ENCODE results near the gene JAG2. TPM values are rescaled to one million over a fixed set of nuclear protein-coding genes. Genes with fewer than 3 reads are reported as not detected.

Gene JAG2
- total and polyA plus RNA-seq, 2 experiments from 2014 or later = 1.5 TPM; not detected in 1

DNA sequence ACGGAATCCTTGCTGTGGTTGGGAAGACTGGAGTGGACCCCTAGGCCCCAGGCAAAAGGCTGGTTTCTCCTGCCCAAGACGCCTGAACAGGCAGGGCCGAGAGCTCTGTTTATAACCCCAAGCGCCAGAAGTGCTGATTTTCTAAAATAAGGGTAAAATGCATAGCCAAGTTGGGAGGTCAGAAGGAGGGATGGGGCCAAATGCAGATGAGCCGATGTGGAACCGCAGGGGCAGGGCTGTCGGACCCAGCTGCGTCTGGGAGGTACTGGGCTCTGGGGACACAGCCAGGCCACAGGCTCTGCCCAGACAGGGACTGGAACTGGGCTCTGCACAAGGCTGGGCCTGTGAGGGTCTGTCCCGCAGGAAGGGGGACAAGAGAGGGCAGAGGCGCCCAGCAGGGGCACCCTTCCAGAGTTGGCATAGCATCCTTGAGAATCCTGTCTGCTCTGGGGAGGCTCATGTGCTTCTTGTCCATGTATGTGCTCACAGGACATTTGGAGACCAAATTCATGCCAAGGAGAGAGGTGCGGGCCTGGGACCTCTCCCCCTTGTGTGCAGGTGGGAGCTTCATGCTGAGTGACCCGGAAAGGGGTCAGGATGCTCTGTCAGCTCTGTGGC, 49.1 kb downstream of the JAG2 start:
- H3K9ac ChIP-seq = no peak overlapping the region
- no peaks in the 10 kb centered on the region for H3K9me3 ChIP-seq (ENCODE audit: low read depth)
- no peaks in the 10 kb centered on the region for H3K9me2 ChIP-seq (ENCODE audit: insufficient read depth)
- no peak overlapping the region for H3K4me3 ChIP-seq
- TF ChIP-seq EZH2phosphoT487 (IDR thresholded peaks at IDR 0.05; ENCODE audit: insufficient read depth, low read depth) (no peak), EZH2 (IDR thresholded peaks at IDR 0.05; ENCODE audit: insufficient read depth, poor library complexity, severe bottlenecking) (no peak)
- no peak overlapping the region for H3K4me2 ChIP-seq (ENCODE audit: unreplicated experiment)
- no peak overlapping the region for H3K27ac ChIP-seq
- H3K27me3 ChIP-seq (replicated peaks; ENCODE audit: insufficient read depth) = peaks cover 41% of the 10 kb centered on the region
- H4K20me1 ChIP-seq (ENCODE audit: insufficient read depth) = no peaks in the 10 kb centered on the region
- H3F3A ChIP-seq (ENCODE audit: insufficient read depth) = no peaks in the 10 kb centered on the region
- no peak overlapping the region for H2AFZ ChIP-seq
- 44 to 52% methylated on average over 12 of the region's 12 CpGs for WGBS, 2 experiments (ENCODE audit: low coverage in 1 of 2, low lambda C conversion rate in 2 of 2, missing lambda C conversion rate in 2 of 2)
- in situ Hi-C loops (cut with MboI) = no loop called here
- no peaks in the 10 kb centered on the region for H3K36me3 ChIP-seq (ENCODE audit: low read depth)
- H3K79me2 ChIP-seq (ENCODE audit: insufficient read depth) = no peaks in the 10 kb centered on the region
- H3K4me1 ChIP-seq (ENCODE audit: insufficient read depth) = no peaks in the 10 kb centered on the region
- DNase-seq = no peak

DNA sequence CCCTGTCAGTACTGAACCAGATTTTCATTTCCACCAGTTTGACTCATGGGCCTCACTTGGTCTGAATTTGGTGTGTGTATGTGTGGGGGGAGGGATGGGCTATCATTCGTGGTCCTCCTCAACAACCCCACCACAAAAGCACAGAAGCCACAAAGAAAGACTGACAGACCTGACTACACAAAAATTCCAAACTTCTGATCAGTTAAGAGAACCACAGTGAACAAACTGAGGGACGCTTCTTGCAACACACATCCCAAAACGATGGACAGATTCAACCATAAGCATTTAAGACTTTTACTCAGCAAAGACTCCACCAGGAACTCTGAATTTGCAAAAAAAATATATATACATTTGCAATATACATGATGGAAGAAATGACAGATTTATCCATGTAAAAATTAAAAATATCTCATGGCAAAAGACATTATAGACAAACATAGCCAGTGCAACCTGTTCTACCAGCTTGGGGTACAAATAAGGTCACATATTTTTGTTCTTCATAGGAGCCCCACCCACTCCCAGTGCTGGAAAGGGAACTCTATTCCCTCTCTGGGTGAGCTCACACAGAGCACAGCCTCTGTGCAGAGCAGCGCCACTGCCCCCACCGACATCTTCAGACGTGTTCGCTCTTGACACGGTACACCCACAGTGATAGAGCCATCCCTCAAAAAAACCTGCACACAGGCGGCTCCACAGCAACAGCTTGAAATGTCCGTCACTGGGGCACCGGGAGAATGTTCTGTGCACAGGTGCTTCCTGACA, 49.7 kb downstream of the JAG2 start:
- Histone ChIP-seq H3K4me1 (ENCODE audit: insufficient read depth) (no peaks in the 10 kb centered on the region), H3K79me2 (ENCODE audit: insufficient read depth) (no peaks in the 10 kb centered on the region), H4K20me1 (ENCODE audit: insufficient read depth) (no peaks in the 10 kb centered on the region), H3K4me2 (ENCODE audit: unreplicated experiment) (no peak overlapping the region), H2AFZ (no peak overlapping the region), H3K27ac (no peak overlapping the region), H3K4me3 (no peak overlapping the region), H3K36me3 (ENCODE audit: low read depth) (no peaks in the 10 kb centered on the region), H3K27me3 (replicated peaks; ENCODE audit: insufficient read depth) (peaks cover 34% of the 10 kb centered on the region), H3K9me2 (ENCODE audit: insufficient read depth) (no peaks in the 10 kb centered on the region), H3K9ac (no peak overlapping the region), H3F3A (ENCODE audit: insufficient read depth) (no peaks in the 10 kb centered on the region), H3K9me3 (ENCODE audit: low read depth) (no peaks in the 10 kb centered on the region)
- DNase-seq = no peak
- WGBS, 2 experiments (ENCODE audit: low coverage in 1 of 2, low lambda C conversion rate in 2 of 2, missing lambda C conversion rate in 2 of 2) = 48 to 49% methylated on average over 11 of the region's 11 CpGs
- in situ Hi-C loops (cut with MboI) = no loop called here
- TF ChIP-seq EZH2phosphoT487 (IDR thresholded peaks at IDR 0.05; ENCODE audit: insufficient read depth, low read depth) (no peak), EZH2 (IDR thresholded peaks at IDR 0.05; ENCODE audit: insufficient read depth, poor library complexity, severe bottlenecking) (no peak)

DNA sequence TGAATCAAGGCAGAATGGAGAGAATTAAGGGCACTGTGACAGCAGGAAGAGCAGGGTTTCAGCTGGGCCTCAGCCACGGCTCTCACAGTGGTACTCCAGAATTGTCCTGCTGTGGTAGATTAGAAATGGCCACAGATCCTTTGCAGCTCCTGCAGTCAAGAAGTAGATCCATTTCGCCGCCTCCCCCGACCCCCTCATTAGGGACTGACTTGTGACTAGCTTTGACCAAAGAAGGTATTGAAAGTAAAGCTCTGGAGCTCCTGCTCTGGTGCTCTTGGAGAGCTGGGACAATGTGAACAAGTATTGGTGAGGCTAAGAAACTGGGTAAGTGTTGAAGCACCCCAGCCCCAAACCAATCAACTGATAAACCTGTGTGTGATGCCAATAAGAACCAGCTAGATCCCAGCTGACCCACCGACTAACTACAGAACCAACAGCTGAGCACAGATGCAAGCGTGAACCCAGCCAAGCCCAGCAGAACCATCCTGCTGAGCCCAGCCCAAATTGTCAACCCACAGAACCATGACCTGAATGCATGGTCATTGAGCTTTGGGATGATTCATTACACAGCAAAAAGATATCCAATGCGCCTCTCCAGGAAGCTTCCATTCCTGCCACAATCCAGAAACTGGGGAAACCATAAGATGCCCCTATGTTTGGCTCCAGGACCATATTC, 50.7 kb downstream of the JAG2 start:
- Histone ChIP-seq H3K4me3 (no peak overlapping the region), H2AFZ (no peak overlapping the region), H3K79me2 (ENCODE audit: insufficient read depth) (no peaks in the 10 kb centered on the region), H3K36me3 (ENCODE audit: low read depth) (no peaks in the 10 kb centered on the region), H3K9me2 (ENCODE audit: insufficient read depth) (no peaks in the 10 kb centered on the region), H3K27ac (no peak overlapping the region), H4K20me1 (ENCODE audit: insufficient read depth) (no peaks in the 10 kb centered on the region), H3K4me1 (ENCODE audit: insufficient read depth) (no peaks in the 10 kb centered on the region), H3K9me3 (ENCODE audit: low read depth) (no peaks in the 10 kb centered on the region), H3K27me3 (replicated peaks; ENCODE audit: insufficient read depth) (peaks cover 25% of the 10 kb centered on the region), H3F3A (ENCODE audit: insufficient read depth) (no peaks in the 10 kb centered on the region), H3K9ac (no peak overlapping the region), H3K4me2 (ENCODE audit: unreplicated experiment) (no peak overlapping the region)
- 45 to 58% methylated on average over 7 of the region's 7 CpGs for WGBS, 2 experiments (ENCODE audit: low coverage in 1 of 2, low lambda C conversion rate in 2 of 2, missing lambda C conversion rate in 2 of 2)
- in situ Hi-C loops (cut with MboI) = no loop called here
- no peak for DNase-seq
- TF ChIP-seq EZH2 (IDR thresholded peaks at IDR 0.05; ENCODE audit: insufficient read depth, poor library complexity, severe bottlenecking) (no peak), EZH2phosphoT487 (IDR thresholded peaks at IDR 0.05; ENCODE audit: insufficient read depth, low read depth) (no peak)

DNA sequence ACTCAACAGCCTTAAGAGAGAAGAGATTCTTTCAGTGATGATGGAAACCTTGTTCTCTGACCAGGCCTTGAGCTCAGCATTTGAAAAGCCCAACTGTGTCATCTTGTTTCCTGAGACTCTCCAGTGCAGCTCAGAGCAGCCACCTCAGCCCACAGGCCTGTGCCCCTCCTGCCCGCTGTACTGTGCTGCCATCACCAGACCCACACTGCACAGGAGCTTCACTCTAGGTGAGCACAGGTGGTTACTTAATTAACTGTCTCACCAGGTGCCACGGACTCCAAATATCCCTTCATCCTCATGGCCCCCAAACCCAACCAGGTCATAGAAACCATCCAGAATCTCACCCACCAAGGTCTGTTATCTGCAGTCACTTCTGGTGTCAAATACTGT, 51.3 kb downstream of the JAG2 start:
- Histone ChIP-seq H3K4me3 (no peak overlapping the region), H3K4me2 (ENCODE audit: unreplicated experiment) (no peak overlapping the region), H3K27ac (no peak overlapping the region), H3K9me3 (ENCODE audit: low read depth) (no peaks in the 10 kb centered on the region), H4K20me1 (ENCODE audit: insufficient read depth) (no peaks in the 10 kb centered on the region), H3K4me1 (ENCODE audit: insufficient read depth) (no peaks in the 10 kb centered on the region), H3K27me3 (replicated peaks; ENCODE audit: insufficient read depth) (peaks cover 19% of the 10 kb centered on the region), H3K79me2 (ENCODE audit: insufficient read depth) (no peaks in the 10 kb centered on the region), H3K36me3 (ENCODE audit: low read depth) (no peaks in the 10 kb centered on the region), H3F3A (ENCODE audit: insufficient read depth) (no peaks in the 10 kb centered on the region), H3K9me2 (ENCODE audit: insufficient read depth) (no peaks in the 10 kb centered on the region), H3K9ac (no peak overlapping the region), H2AFZ (no peak overlapping the region)
- no peak for DNase-seq
- 58 to 62% methylated on average over 2 of the region's 2 CpGs for WGBS, 2 experiments (ENCODE audit: low coverage in 1 of 2, low lambda C conversion rate in 2 of 2, missing lambda C conversion rate in 2 of 2)
- in situ Hi-C loops (cut with MboI) = no loop called here
- TF ChIP-seq EZH2phosphoT487 (IDR thresholded peaks at IDR 0.05; ENCODE audit: insufficient read depth, low read depth) (no peak), EZH2 (IDR thresholded peaks at IDR 0.05; ENCODE audit: insufficient read depth, poor library complexity, severe bottlenecking) (no peak)

Measured in GM23248 (cell line).